Gastrocnemius medialis (tissue), 4 donors: ENCODE measurements around the gene TMEM86B. TPM values are rescaled to one million over a fixed set of nuclear protein-coding genes. Genes with fewer than 3 reads are reported as not detected.

Experiments
- ATAC-seq, 2 donors: fragments of 150-250 bp; one replicate each; pipeline ENCODE4 v1.9.1; 2016
- DNase-seq, 2 donors: peaks; one replicate each; pipeline ENCODE4 v3.0.0-alpha.2; 2019
- H3K27ac ChIP-seq, 4 donors: fragments of 200-600 bp; sonication (generic); 1 replicate in 1 of 4; 2 replicates in 3 of 4; pipeline ENCODE4 v1.5.1; 2016 to 2018; ENCODE audit warnings: mild to moderate bottlenecking in 2 of 4, moderate library complexity in 1 of 4
- H3K27me3 ChIP-seq, 3 donors: fragments of 200-600 bp; sonication (generic) in 2 of 3; 1 replicate in 1 of 3; 2 replicates in 2 of 3; pipeline versions ENCODE4 v1.5.1 to v1.6.0; 2016 to 2019; ENCODE audit warnings: mild to moderate bottlenecking in 1 of 3, moderate library complexity in 1 of 3
- H3K36me3 ChIP-seq, 2 donors: fragments of 200-600 bp; sonication (generic) in 1 of 2; one replicate each; pipeline ENCODE4 v1.5.1; 2017 to 2018
- H3K4me1 ChIP-seq, 2 donors: fragments of 200-600 bp; sonication (generic) in 1 of 2; one replicate each; pipeline ENCODE4 v1.5.1; 2016 to 2017; ENCODE audit warnings: mild to moderate bottlenecking in 2 of 2
- H3K4me3 ChIP-seq, 4 donors: fragments of 200-600 bp; sonication (generic) in 3 of 4; 1 replicate in 1 of 4; 2 replicates in 3 of 4; pipeline ENCODE4 v1.5.1; 2016 to 2019; ENCODE audit warnings: mild to moderate bottlenecking in 2 of 4
- H3K9me3 ChIP-seq, 3 donors: fragments of 200-600 bp; sonication (generic) in 2 of 3; 1 replicate in 1 of 3; 2 replicates in 2 of 3; pipeline ENCODE4 v1.5.1; 2016 to 2019
- POLR2A ChIP-seq, 2 donors: fragments of 450-650 bp; IDR thresholded peaks; one replicate each; pipeline ENCODE4 v1.6.1; 2017; ENCODE audit warnings: antibody characterized with exemption in 2 of 2, mild to moderate bottlenecking in 2 of 2, moderate library complexity in 2 of 2
- in situ Hi-C, 4 donors: fragments of 200-750 bp; cut with MboI; loops; one replicate each; pipeline versions ENCODE4 v1.15.0 to v1.8.0; 2017; ENCODE audit warnings: low sequenced_read_pairs in 4 of 4
- intact Hi-C: fragments of 100-400 bp; cut with DNase I; formaldehyde crosslinking; loops from one replicate; pipeline ENCODE4 v1.15.1; 2023; ENCODE audit warnings: low total_unique reads
- total RNA-seq, 4 donors: library from RNA; depleted of rRNA; stranded (reverse); fragments of >200 nt; gene quantifications; one replicate each; pipeline versions ENCODE4 v1.1.0 to v1.2.3, GENCODE V29; 2016
- TF ChIP-seq, protein P1 (sequence below), 5 experiments: fragments of 450-650 bp in 3 of 5; fragments of 200-600 bp in 2 of 5; sonication (generic) in 2 of 5; IDR thresholded peaks in 4 of 5; conservative IDR thresholded peaks in 1 of 5; 1 replicate in 4 of 5; 2 replicates in 1 of 5; pipeline ENCODE4 v1.5.1; 2016 to 2019; ENCODE audit warnings: antibody characterized with exemption in 5 of 5, mild to moderate bottlenecking in 3 of 5, moderate library complexity in 3 of 5

TMEM86B gene
- total RNA-seq, 4 donors from 2014 or later: 0.87 to 5.0 (median 1.7) TPM

- peaks cover 0 to 15% of the 10 kb centered on the region in 2 donors for H3K36me3 ChIP-seq
- H3K9me3 ChIP-seq: no peaks in the 10 kb centered on the region
- no peak for DNase-seq
- intact Hi-C loops: loop anchor here (10.0 kb wide), 1 partner anchor 786 kb away; the partner anchor contains the start of gene LENG9
- in situ Hi-C loops: no loop called here
- H3K27me3 ChIP-seq: no peaks in the 10 kb centered on the region
- no peak overlapping the region for H3K27ac ChIP-seq
- no peak for ATAC-seq
- H3K4me1 ChIP-seq: peaks cover 10 to 31% of the 10 kb centered on the region in 2 donors
- no peak overlapping the region for H3K4me3 ChIP-seq
- TF ChIP-seq, protein P1, sequence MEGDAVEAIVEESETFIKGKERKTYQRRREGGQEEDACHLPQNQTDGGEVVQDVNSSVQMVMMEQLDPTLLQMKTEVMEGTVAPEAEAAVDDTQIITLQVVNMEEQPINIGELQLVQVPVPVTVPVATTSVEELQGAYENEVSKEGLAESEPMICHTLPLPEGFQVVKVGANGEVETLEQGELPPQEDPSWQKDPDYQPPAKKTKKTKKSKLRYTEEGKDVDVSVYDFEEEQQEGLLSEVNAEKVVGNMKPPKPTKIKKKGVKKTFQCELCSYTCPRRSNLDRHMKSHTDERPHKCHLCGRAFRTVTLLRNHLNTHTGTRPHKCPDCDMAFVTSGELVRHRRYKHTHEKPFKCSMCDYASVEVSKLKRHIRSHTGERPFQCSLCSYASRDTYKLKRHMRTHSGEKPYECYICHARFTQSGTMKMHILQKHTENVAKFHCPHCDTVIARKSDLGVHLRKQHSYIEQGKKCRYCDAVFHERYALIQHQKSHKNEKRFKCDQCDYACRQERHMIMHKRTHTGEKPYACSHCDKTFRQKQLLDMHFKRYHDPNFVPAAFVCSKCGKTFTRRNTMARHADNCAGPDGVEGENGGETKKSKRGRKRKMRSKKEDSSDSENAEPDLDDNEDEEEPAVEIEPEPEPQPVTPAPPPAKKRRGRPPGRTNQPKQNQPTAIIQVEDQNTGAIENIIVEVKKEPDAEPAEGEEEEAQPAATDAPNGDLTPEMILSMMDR (IDR thresholded peaks at IDR 0.05 in 4 of 5, conservative IDR thresholded peaks at IDR 0.05 in 1 of 5): no peak
- TF ChIP-seq POLR2A (IDR thresholded peaks at IDR 0.05): no peak
Observed at GRCh38 chr19:55250262-55251036, 21.9 kb upstream of the TMEM86B start.

- Histone ChIP-seq H3K27ac (no peak overlapping the region), H3K36me3 (peaks cover 0 to 21% of the 10 kb centered on the region in 2 donors), H3K27me3 (no peaks in the 10 kb centered on the region), H3K4me3 (no peak overlapping the region), H3K9me3 (no peaks in the 10 kb centered on the region), H3K4me1 (peaks cover 4 to 25% of the 10 kb centered on the region in 2 donors)
- intact Hi-C loops: loop anchor here (10.0 kb wide), 1 partner anchor 785 kb away; the partner anchor contains the start of gene LENG9
- in situ Hi-C loops: no loop called here
- no peak for TF ChIP-seq POLR2A (IDR thresholded peaks at IDR 0.05)
- TF ChIP-seq, protein P1 (IDR thresholded peaks at IDR 0.05 in 4 of 5, conservative IDR thresholded peaks at IDR 0.05 in 1 of 5): no peak
- ATAC-seq (no peak), DNase-seq (no peak)
Observed at GRCh38 chr19:55249841-55250240, 21.3 kb upstream of the TMEM86B start.

- no peak for TF ChIP-seq POLR2A (IDR thresholded peaks at IDR 0.05)
- TF ChIP-seq, protein P1 (IDR thresholded peaks at IDR 0.05 in 4 of 5, conservative IDR thresholded peaks at IDR 0.05 in 1 of 5): no peak
- DNase-seq: no peak
- H3K4me3 ChIP-seq: no peak overlapping the region
- peaks cover 0 to 15% of the 10 kb centered on the region in 2 donors for H3K4me1 ChIP-seq
- no peak overlapping the region for H3K27ac ChIP-seq
- no peaks in the 10 kb centered on the region for H3K9me3 ChIP-seq
- ATAC-seq: no peak
- H3K36me3 ChIP-seq: peaks cover 0 to 32% of the 10 kb centered on the region in 2 donors
- in situ Hi-C loops (no loop called here), intact Hi-C loops (no loop called here)
- H3K27me3 ChIP-seq: no peaks in the 10 kb centered on the region
Observed at GRCh38 chr19:55248704-55249103, 20.1 kb upstream of the TMEM86B start.

GRCh38 chr19:55248166-55248675 is 19.7 kb upstream of the TMEM86B start:
- no peak overlapping the region for H3K27ac ChIP-seq
- intact Hi-C loops: no loop called here
- no peaks in the 10 kb centered on the region for H3K9me3 ChIP-seq
- peaks cover 0 to 10% of the 10 kb centered on the region in 2 donors for H3K4me1 ChIP-seq
- DNase-seq: no peak
- in situ Hi-C loops: no loop called here
- H3K27me3 ChIP-seq: no peaks in the 10 kb centered on the region
- H3K36me3 ChIP-seq: peaks cover 0 to 37% of the 10 kb centered on the region in 2 donors
- ATAC-seq: no peak
- TF ChIP-seq POLR2A (IDR thresholded peaks at IDR 0.05): no peak
- TF ChIP-seq, protein P1 (IDR thresholded peaks at IDR 0.05 in 4 of 5, conservative IDR thresholded peaks at IDR 0.05 in 1 of 5): no peak
- H3K4me3 ChIP-seq: no peak overlapping the region
